Panc1 (cell line): ENCODE data around the gene ACSS3. TPM values are rescaled to one million over a fixed set of nuclear protein-coding genes. Genes with fewer than 3 reads are reported as not detected.

Experiments used
- ATAC-seq: fragments of 200-7000 bp; cut with Tn5 transposase; 2 replicates; pipeline ENCODE4 v1.9.1; 2020; ENCODE audit warnings: mild to moderate bottlenecking, moderate library complexity
- BruUV-seq: library from RNA; stranded (reverse); fragments of 400-500 nt; replicated peaks from 2 replicates; lab custom pipeline; 2021; lab: Mats Ljungman, UMichigan
- CTCF ChIA-PET: fragments of 300-600 bp; sonication (Branson Sonifier 250); formaldehyde crosslinking; loops from one replicate; lab custom pipeline; 2022; ENCODE audit warnings: antibody characterized with exemption; lab: Charles Lee
- POLR2A ChIA-PET: fragments of 300-600 bp; sonication (Branson Sonifier 250); formaldehyde crosslinking; loops from one replicate; lab custom pipeline; 2022; ENCODE audit warnings: antibody characterized with exemption; lab: Charles Lee
- DNase-seq: peaks from one replicate; pipeline ENCODE4 v3.0.0-alpha.2; 2010; ENCODE audit warnings: low read depth, low spot score
- H3K27ac ChIP-seq: 2 replicates; pipeline ENCODE4 v1.5.1; 2011; ENCODE audit warnings: mild to moderate bottlenecking, low read length, inconsistent platforms
- H3K27me3 ChIP-seq: fragments of 200-500 bp; sonication (Bioruptor generic); 2 replicates; pipeline ENCODE4 v1.6.0; 2014; ENCODE audit warnings: low read length, inconsistent platforms; ENCODE audit not compliant: control insufficient read depth, insufficient read depth
- H3K36me3 ChIP-seq: fragments of 200-500 bp; sonication (Bioruptor generic); 2 replicates; pipeline ENCODE4 v1.5.1; 2014; ENCODE audit warnings: inconsistent platforms, mild to moderate bottlenecking, low read length, moderate library complexity; ENCODE audit not compliant: control insufficient read depth, insufficient read depth
- H3K4me1 ChIP-seq: 2 replicates; pipeline ENCODE4 v1.5.1; 2011; ENCODE audit warnings: inconsistent platforms, mild to moderate bottlenecking, low read length, moderate library complexity; ENCODE audit not compliant: control insufficient read depth, insufficient read depth
- H3K4me3 ChIP-seq, 2 experiments: 2 replicates each; pipeline ENCODE4 v1.5.1; 2011 to 2012; ENCODE audit warnings: low read depth in 2 of 2, low read length in 2 of 2, mild to moderate bottlenecking in 2 of 2, inconsistent platforms in 1 of 2, moderate library complexity in 1 of 2
- H3K9me3 ChIP-seq: fragments of 200-500 bp; sonication (Bioruptor generic); 2 replicates; pipeline ENCODE4 v1.5.1; 2014; ENCODE audit warnings: low read depth, mild to moderate bottlenecking, inconsistent platforms, low read length, moderate library complexity; ENCODE audit not compliant: control insufficient read depth, insufficient read depth
- POLR2AphosphoS5 ChIP-seq: IDR thresholded peaks from 2 replicates; pipeline ENCODE4 v1.6.1; 2012; ENCODE audit warnings: mild to moderate bottlenecking, low read depth, low read length, moderate library complexity
- SIN3A ChIP-seq: IDR thresholded peaks from 2 replicates; pipeline ENCODE4 v1.6.1; 2012; ENCODE audit warnings: low read depth, mild to moderate bottlenecking, low read length, moderate library complexity, borderline replicate concordance; ENCODE audit not compliant: insufficient read depth
- TCF7L2 ChIP-seq: IDR thresholded peaks from 2 replicates; pipeline ENCODE4 v1.6.1; 2011; ENCODE audit warnings: mild to moderate bottlenecking, low read depth, low read length, inconsistent platforms
- in situ Hi-C: cut with HindIII; loops from 2 replicates; pipeline ENCODE4 v1.10.0; 2016; ENCODE audit warnings: low sequenced_read_pairs, low pct_unique_long_range_greater_than_20kb
- intact Hi-C: fragments of 100-400 bp; cut with micrococcal nuclease; formaldehyde crosslinking; loops from one replicate; pipeline ENCODE4 v1.10.0; 2022; ENCODE audit not compliant: unreplicated experiment
- total RNA-seq: library from RNA; stranded (reverse); gene quantifications from one replicate; pipeline ENCODE4 v1.2.1, GENCODE V29; 2021; ENCODE audit not compliant: unreplicated experiment
- TF ChIP-seq, protein P1 (sequence below): fragments of 450-650 bp; IDR thresholded peaks from 2 replicates; pipeline ENCODE4 v1.5.1; 2017; ENCODE audit warnings: mild to moderate bottlenecking
- TF ChIP-seq, protein P2 (sequence below), 2 experiments: IDR thresholded peaks; 2 replicates each; pipeline ENCODE4 v1.6.1; 2011 to 2012; ENCODE audit warnings: low read depth in 2 of 2, control low read depth in 1 of 2, low read length in 1 of 2, mild to moderate bottlenecking in 1 of 2, moderate library complexity in 1 of 2; ENCODE audit not compliant: insufficient read depth in 1 of 2

The ACSS3 gene
- total RNA-seq, 1 experiment from 2014 or later: 0.10 TPM

DNA sequence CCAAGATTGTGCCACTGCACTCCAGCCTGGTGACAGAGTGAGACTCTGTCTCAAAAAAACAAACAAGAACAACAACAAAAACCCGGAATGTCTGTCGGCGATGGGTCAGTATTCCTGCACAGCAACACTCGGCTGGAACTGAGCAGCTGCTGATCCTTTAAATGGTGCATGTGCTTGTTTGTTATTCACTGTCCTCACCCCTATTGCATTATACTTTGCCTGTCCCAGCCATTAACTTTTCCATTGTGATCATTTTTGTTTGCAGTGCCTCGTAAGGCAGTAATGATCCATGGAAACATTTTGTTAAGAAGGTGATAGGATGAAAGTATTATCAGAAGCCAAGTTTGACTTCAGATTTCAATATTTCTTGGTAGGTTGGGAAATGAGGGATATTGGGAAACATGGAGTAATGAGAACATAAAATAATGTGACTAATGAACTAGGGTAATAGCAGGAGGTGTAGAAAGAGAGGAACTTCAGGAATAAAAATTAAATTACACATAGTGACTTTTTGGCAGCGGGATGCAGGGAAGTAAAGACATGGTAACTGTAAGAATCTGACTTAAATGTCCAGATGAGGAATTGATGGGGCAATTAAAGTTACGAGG is 6.1 kb downstream of the ACSS3 start:
- ATAC-seq (no peak), DNase-seq (no peak)
- CTCF ChIA-PET: interaction anchor here (0.6 kb wide), 1 partner anchor 46 kb away, joined by 3 read pairs; no protein-coding TSS in a partner anchor
- no peaks in the 10 kb centered on the region for H3K4me1 ChIP-seq
- H3K9me3 ChIP-seq: no peaks in the 10 kb centered on the region
- TF ChIP-seq TCF7L2: no peak
- POLR2A ChIA-PET: no interaction called here
- intact Hi-C loops: no loop called here
- BruUV-seq: no TSS peak
- in situ Hi-C loops: no loop called here
- no peaks in the 10 kb centered on the region for H3K36me3 ChIP-seq
- H3K27me3 ChIP-seq: no peaks in the 10 kb centered on the region
- H3K4me3 ChIP-seq: no peak overlapping the region
- no peak overlapping the region for H3K27ac ChIP-seq

DNA sequence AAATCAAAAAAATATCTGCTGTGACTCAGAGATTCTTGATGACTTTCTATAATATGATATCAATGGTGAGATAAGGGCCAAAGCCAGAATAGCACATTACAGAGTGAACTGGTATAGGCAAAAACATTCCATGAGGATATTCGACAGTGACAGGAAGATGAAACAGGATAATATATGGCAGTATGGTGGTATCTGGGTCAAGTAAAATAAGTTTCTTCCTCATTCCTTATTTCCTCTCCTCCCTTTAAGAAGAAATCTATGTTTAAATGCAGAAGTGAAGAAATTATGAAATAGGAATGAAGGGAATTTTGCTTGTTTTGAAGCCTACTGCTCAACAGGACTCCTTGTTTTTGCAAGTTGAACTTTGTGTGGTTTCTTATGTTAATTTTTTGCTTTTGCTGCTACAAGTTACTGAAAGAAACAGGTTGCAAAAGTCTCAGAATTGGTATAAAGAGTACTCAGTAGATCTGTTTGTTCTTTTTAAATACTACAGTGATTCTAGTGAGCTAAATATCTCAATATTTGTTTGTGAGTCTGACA is 7.0 kb downstream of the ACSS3 start:
- H3K9me3 ChIP-seq: no peaks in the 10 kb centered on the region
- TF ChIP-seq TCF7L2 (no peak), SIN3A (no peak)
- TF ChIP-seq, protein P1, sequence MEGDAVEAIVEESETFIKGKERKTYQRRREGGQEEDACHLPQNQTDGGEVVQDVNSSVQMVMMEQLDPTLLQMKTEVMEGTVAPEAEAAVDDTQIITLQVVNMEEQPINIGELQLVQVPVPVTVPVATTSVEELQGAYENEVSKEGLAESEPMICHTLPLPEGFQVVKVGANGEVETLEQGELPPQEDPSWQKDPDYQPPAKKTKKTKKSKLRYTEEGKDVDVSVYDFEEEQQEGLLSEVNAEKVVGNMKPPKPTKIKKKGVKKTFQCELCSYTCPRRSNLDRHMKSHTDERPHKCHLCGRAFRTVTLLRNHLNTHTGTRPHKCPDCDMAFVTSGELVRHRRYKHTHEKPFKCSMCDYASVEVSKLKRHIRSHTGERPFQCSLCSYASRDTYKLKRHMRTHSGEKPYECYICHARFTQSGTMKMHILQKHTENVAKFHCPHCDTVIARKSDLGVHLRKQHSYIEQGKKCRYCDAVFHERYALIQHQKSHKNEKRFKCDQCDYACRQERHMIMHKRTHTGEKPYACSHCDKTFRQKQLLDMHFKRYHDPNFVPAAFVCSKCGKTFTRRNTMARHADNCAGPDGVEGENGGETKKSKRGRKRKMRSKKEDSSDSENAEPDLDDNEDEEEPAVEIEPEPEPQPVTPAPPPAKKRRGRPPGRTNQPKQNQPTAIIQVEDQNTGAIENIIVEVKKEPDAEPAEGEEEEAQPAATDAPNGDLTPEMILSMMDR: no peak
- no peak overlapping the region for H3K27ac ChIP-seq
- CTCF ChIA-PET: no interaction called here
- intact Hi-C loops (no loop called here), in situ Hi-C loops (no loop called here)
- H3K4me1 ChIP-seq: no peaks in the 10 kb centered on the region
- no peak for ATAC-seq
- no peak overlapping the region for H3K4me3 ChIP-seq
- no peak for DNase-seq
- POLR2A ChIA-PET: no interaction called here
- no peaks in the 10 kb centered on the region for H3K27me3 ChIP-seq
- no peaks in the 10 kb centered on the region for H3K36me3 ChIP-seq
- BruUV-seq: no TSS peak

DNA sequence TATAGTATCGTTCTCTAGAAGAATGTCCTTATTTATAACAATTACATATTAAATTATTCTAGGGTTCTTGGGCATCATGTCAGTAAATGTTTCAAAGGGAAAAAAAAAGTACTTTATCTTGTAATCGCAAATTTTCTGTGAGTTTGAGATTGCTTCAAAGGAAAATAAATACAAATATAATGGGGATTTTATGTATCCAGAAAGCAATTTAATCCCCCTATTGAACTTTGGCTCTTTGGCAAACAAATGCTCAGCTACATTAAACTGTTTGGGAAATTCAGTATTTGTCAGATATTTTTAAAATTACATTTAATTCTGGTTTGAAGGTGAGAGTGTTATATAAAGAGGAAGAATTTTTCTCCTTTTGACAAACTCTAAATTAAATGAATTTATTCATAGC is 8.0 kb downstream of the ACSS3 start:
- Histone ChIP-seq H3K4me1 (no peaks in the 10 kb centered on the region), H3K9me3 (no peaks in the 10 kb centered on the region), H3K36me3 (no peaks in the 10 kb centered on the region), H3K4me3 (no peak overlapping the region), H3K27me3 (no peaks in the 10 kb centered on the region), H3K27ac (no peak overlapping the region)
- TF ChIP-seq SIN3A: no peak
- TF ChIP-seq TCF7L2: no peak
- TF ChIP-seq, protein P1: no peak
- TF ChIP-seq POLR2AphosphoS5: no peak
- TF ChIP-seq, protein P2, sequence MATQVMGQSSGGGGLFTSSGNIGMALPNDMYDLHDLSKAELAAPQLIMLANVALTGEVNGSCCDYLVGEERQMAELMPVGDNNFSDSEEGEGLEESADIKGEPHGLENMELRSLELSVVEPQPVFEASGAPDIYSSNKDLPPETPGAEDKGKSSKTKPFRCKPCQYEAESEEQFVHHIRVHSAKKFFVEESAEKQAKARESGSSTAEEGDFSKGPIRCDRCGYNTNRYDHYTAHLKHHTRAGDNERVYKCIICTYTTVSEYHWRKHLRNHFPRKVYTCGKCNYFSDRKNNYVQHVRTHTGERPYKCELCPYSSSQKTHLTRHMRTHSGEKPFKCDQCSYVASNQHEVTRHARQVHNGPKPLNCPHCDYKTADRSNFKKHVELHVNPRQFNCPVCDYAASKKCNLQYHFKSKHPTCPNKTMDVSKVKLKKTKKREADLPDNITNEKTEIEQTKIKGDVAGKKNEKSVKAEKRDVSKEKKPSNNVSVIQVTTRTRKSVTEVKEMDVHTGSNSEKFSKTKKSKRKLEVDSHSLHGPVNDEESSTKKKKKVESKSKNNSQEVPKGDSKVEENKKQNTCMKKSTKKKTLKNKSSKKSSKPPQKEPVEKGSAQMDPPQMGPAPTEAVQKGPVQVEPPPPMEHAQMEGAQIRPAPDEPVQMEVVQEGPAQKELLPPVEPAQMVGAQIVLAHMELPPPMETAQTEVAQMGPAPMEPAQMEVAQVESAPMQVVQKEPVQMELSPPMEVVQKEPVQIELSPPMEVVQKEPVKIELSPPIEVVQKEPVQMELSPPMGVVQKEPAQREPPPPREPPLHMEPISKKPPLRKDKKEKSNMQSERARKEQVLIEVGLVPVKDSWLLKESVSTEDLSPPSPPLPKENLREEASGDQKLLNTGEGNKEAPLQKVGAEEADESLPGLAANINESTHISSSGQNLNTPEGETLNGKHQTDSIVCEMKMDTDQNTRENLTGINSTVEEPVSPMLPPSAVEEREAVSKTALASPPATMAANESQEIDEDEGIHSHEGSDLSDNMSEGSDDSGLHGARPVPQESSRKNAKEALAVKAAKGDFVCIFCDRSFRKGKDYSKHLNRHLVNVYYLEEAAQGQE (IDR thresholded peaks at IDR 0.05; ENCODE audit: insufficient read depth in 1 of 2, low read depth in 2 of 2, low read length in 1 of 2): no peak
- ChIA-PET POLR2A (no interaction called here), CTCF (no interaction called here)
- DNase-seq (no peak), ATAC-seq (no peak)
- no TSS peak for BruUV-seq
- intact Hi-C loops: no loop called here
- in situ Hi-C loops: no loop called here
